OCI-LY7 (cell line): ENCODE measurements around the gene CNPPD1. TPM values are rescaled to one million over a fixed set of nuclear protein-coding genes. Genes with fewer than 3 reads are reported as not detected.

Source experiments
- BruUV-seq: library from RNA; stranded (reverse); fragments of 400-500 nt; replicated peaks from 2 replicates; lab custom pipeline; 2021; lab: Mats Ljungman, UMichigan
- CTCF ChIA-PET: fragments of 300-600 bp; sonication (Branson Sonifier 250); formaldehyde crosslinking; loops from one replicate; lab custom pipeline; 2022; ENCODE audit warnings: antibody characterized with exemption; ENCODE audit not compliant: unreplicated experiment; lab: Charles Lee
- POLR2A ChIA-PET: fragments of 300-600 bp; sonication (Branson Sonifier 250); formaldehyde crosslinking; loops from one replicate; lab custom pipeline; 2022; ENCODE audit warnings: antibody characterized with exemption; lab: Charles Lee
- DNase-seq: peaks from one replicate; pipeline ENCODE4 v3.0.0-alpha.2; 2015; ENCODE audit warnings: low spot score
- H2AFZ ChIP-seq: fragments of 200-600 bp; sonication (generic), shearing (Covaris generic); 2 replicates; pipeline ENCODE4 v1.6.1; 2014; ENCODE audit warnings: mild to moderate bottlenecking, antibody characterized with exemption, low read length, moderate library complexity
- H3K27ac ChIP-seq: fragments of 200-600 bp; sonication (generic); 2 replicates; pipeline ENCODE4 v1.5.1; 2014; ENCODE audit warnings: mixed run types, low read depth, mild to moderate bottlenecking, moderate library complexity, low read length, inconsistent platforms; ENCODE audit not compliant: poor library complexity, severe bottlenecking
- H3K36me3 ChIP-seq: fragments of 200-600 bp; sonication (generic); 2 replicates; pipeline ENCODE4 v1.6.1; 2014; ENCODE audit warnings: mild to moderate bottlenecking, antibody characterized with exemption, low read length, moderate library complexity, mixed read lengths; ENCODE audit not compliant: insufficient read depth
- H3K4me1 ChIP-seq: fragments of 200-600 bp; sonication (generic); 2 replicates; pipeline ENCODE4 v1.5.1; 2014; ENCODE audit warnings: mild to moderate bottlenecking, low read length; ENCODE audit not compliant: insufficient read depth, poor library complexity, severe bottlenecking
- H3K4me2 ChIP-seq: fragments of 200-600 bp; sonication (generic); 2 replicates; pipeline ENCODE4 v1.6.1; 2014; ENCODE audit warnings: mild to moderate bottlenecking, low read length
- H3K4me3 ChIP-seq: fragments of 200-600 bp; sonication (generic); 2 replicates; pipeline ENCODE4 v1.5.1; 2014; ENCODE audit warnings: mild to moderate bottlenecking, low read depth, low read length; ENCODE audit not compliant: poor library complexity, severe bottlenecking
- H3K79me2 ChIP-seq: fragments of 200-600 bp; sonication (generic); 2 replicates; pipeline ENCODE4 v1.6.1; 2016; ENCODE audit warnings: low read depth, mild to moderate bottlenecking, low read length, moderate library complexity, mixed read lengths; ENCODE audit not compliant: insufficient read depth
- H3K9me2 ChIP-seq: fragments of 200-600 bp; sonication (generic); 2 replicates; pipeline ENCODE4 v1.6.1; 2016; ENCODE audit warnings: mild to moderate bottlenecking, low read length, mixed read lengths; ENCODE audit not compliant: insufficient read depth
- H3K9me3 ChIP-seq: fragments of 200-600 bp; sonication (generic); 2 replicates; pipeline ENCODE4 v1.6.1; 2014; ENCODE audit warnings: mild to moderate bottlenecking, mixed run types, low read length, mixed read lengths
- H4K20me1 ChIP-seq: fragments of 200-600 bp; sonication (generic); 2 replicates; pipeline ENCODE4 v1.6.1; 2014; ENCODE audit warnings: mild to moderate bottlenecking, antibody characterized with exemption, low read length, moderate library complexity, mixed read lengths; ENCODE audit not compliant: insufficient read depth
- EZH2phosphoT487 ChIP-seq: fragments of 200-600 bp; sonication (generic); IDR thresholded peaks from 2 replicates; pipeline ENCODE4 v1.6.1; 2018; ENCODE audit warnings: low read depth, borderline replicate concordance, mild to moderate bottlenecking, mixed run types, antibody characterized with exemption, low read length, moderate library complexity, mixed read lengths
- intact Hi-C: fragments of 100-400 bp; cut with micrococcal nuclease; formaldehyde crosslinking; loops from one replicate; pipeline ENCODE4 v1.10.0; 2022; ENCODE audit not compliant: unreplicated experiment
- total RNA-seq, 2 experiments: library from RNA; depleted of rRNA in 1 of 2; stranded (reverse); fragments of >200 nt in 1 of 2; shearing (Covaris generic) in 1 of 2; gene quantifications; 2 replicates each; pipeline ENCODE4 v1.2.3, GENCODE V29; 2014 to 2022
- TF ChIP-seq, protein P1 (sequence below): fragments of 200-600 bp; sonication (generic); conservative IDR thresholded peaks from 2 replicates; pipeline ENCODE4 v1.5.1; 2014; ENCODE audit warnings: mild to moderate bottlenecking, antibody characterized with exemption, low read length, moderate library complexity, mixed read lengths

Gene CNPPD1
- total RNA-seq, 2 experiments from 2014 or later: 39.2 to 68.2 TPM

DNA sequence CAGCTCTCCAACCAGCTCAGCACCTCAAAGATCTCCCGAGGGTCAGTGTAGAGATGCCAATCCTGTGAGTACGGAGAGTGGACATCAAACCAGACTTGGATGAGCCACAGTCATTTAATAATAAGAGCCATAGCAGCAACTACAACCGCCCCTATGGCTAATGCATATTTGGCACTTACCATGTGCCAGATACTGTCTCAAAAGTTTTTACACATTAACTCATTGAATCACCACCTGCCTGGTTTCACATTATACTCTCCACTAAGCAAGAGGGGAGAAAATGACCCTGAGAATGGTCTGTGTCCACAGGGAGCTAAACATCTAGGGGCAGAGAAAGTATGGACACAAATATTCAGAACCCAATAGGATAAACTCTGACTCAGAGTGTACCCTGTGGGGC lies 2.6 kb downstream of the CNPPD1 start:
- H3K4me3 ChIP-seq: no peak overlapping the region
- ChIA-PET CTCF (interaction anchor here (1.3 kb wide), 1 partner anchor 71 kb away, joined by 3 read pairs; the partner anchor contains the start of genes GLB1L and STK16), POLR2A (interaction anchor here (1.1 kb wide), 1 partner anchor 32 kb away, joined by 4 read pairs; the partner anchor contains the start of gene ZFAND2B)
- no peak for DNase-seq
- peaks cover 15% of the 10 kb centered on the region; the same call in 1 of the 2 replicates for H3K79me2 ChIP-seq
- no peak overlapping the region for H3K4me2 ChIP-seq
- H3K9me3 ChIP-seq: no peaks in the 10 kb centered on the region
- H3K4me1 ChIP-seq: peaks cover 10% of the 10 kb centered on the region
- H3K9me2 ChIP-seq: no peaks in the 10 kb centered on the region
- BruUV-seq: no TSS peak
- TF ChIP-seq EZH2phosphoT487: no peak
- TF ChIP-seq, protein P1, sequence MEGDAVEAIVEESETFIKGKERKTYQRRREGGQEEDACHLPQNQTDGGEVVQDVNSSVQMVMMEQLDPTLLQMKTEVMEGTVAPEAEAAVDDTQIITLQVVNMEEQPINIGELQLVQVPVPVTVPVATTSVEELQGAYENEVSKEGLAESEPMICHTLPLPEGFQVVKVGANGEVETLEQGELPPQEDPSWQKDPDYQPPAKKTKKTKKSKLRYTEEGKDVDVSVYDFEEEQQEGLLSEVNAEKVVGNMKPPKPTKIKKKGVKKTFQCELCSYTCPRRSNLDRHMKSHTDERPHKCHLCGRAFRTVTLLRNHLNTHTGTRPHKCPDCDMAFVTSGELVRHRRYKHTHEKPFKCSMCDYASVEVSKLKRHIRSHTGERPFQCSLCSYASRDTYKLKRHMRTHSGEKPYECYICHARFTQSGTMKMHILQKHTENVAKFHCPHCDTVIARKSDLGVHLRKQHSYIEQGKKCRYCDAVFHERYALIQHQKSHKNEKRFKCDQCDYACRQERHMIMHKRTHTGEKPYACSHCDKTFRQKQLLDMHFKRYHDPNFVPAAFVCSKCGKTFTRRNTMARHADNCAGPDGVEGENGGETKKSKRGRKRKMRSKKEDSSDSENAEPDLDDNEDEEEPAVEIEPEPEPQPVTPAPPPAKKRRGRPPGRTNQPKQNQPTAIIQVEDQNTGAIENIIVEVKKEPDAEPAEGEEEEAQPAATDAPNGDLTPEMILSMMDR: no peak
- H4K20me1 ChIP-seq: 0 out of 2 replicates have a peak, but pooled peaks cover 5% of the 10 kb centered on the region
- H2AFZ ChIP-seq: no peak overlapping the region
- intact Hi-C loops: no loop called here
- H3K36me3 ChIP-seq: peaks cover 49% of the 10 kb centered on the region
- no peak overlapping the region for H3K27ac ChIP-seq

DNA sequence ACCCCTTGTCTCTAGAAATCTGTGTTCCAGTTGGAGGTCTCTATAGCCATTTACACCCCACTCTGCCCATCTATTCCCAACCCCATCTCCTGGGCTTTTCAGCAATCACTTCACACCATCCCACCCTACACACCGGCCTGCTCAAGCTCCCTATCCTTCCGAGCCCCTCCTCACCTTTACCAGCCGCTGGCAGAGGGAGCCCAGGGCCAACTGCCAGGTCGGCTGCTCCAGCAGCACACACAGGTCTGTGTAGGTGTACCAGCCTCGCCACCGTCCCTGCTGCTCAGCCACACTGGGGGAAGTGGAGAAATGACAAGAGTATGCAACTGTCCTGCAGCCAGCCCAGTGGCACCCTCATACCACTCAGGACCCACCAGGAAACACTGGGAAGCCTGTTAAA lies 3.5 kb downstream of the CNPPD1 start:
- TF ChIP-seq, protein P1: no peak
- Histone ChIP-seq H3K4me3 (no peak overlapping the region), H2AFZ (no peak overlapping the region), H3K4me2 (no peak overlapping the region), H3K36me3 (peaks cover 49% of the 10 kb centered on the region), H4K20me1 (no peaks in the 10 kb centered on the region), H3K27ac (no peak overlapping the region), H3K9me3 (no peaks in the 10 kb centered on the region), H3K79me2 (peaks cover 8% of the 10 kb centered on the region; the same call in 1 of the 2 replicates), H3K4me1 (peaks cover 7% of the 10 kb centered on the region), H3K9me2 (no peaks in the 10 kb centered on the region)
- BruUV-seq: no TSS peak
- CTCF ChIA-PET: interaction anchor here (0.6 to 0.7 kb wide), 2 partner anchors 75 to 122 kb away, joined by 3 read pairs; no protein-coding TSS in a partner anchor
- POLR2A ChIA-PET: interaction anchor here (1.1 kb wide), 1 partner anchor 33 kb away, joined by 4 read pairs; the partner anchor contains the start of gene ZFAND2B
- DNase-seq: no peak
- intact Hi-C loops: no loop called here
